Stimulated activated CD4-positive, alpha-beta T cell treated with anti-CD3 and anti-CD28 coated beads, Interleukin-1b, Interleukin-23, amount 100 ng/mL, for 48 hours (primary cell): Measurements from ENCODE around the gene ARPC2.
"Not testable (repeated sequence)": the region's sequence is repeated elsewhere in the genome, so short reads cannot be mapped to it uniquely, and the experiment has no call there.

Experiments used
- DNase-seq: peaks from one replicate; pipeline ENCODE4 v3.0.0-alpha.2; 2020

ARPC2 gene

GRCh38 chr2:218271865-218272530 lies 55.0 kb downstream of the ARPC2 start:
- no peak for DNase-seq

GRCh38 chr2:218272531-218273212 lies 55.7 kb downstream of the ARPC2 start:
- peak; percentile 77 for DNase-seq

GRCh38 chr2:218273214-218273907 lies 56.4 kb downstream of the ARPC2 start:
- DNase-seq: not testable (repeated sequence)

GRCh38 chr2:218273908-218274249 lies 56.9 kb downstream of the ARPC2 start:
- no peak for DNase-seq

- no peak for DNase-seq
Observed at GRCh38 chr2:218274586-218274985, 57.6 kb downstream of the ARPC2 start.

- DNase-seq: no peak
Observed at GRCh38 chr2:218275371-218276072, 58.5 kb downstream of the ARPC2 start.

- DNase-seq: no peak
Observed at GRCh38 chr2:218276986-218277755, 60.2 kb downstream of the ARPC2 start.

GRCh38 chr2:218277921-218278320 lies 60.9 kb downstream of the ARPC2 start:
- no peak for DNase-seq

GRCh38 chr2:218278531-218279360 lies 61.8 kb downstream of the ARPC2 start:
- no peak for DNase-seq

- no peak for DNase-seq
Observed at GRCh38 chr2:218280260-218280870, 63.4 kb downstream of the ARPC2 start.

GRCh38 chr2:218281449-218281848 lies 64.5 kb downstream of the ARPC2 start:
- no peak for DNase-seq

- no peak for DNase-seq
Observed at GRCh38 chr2:218282173-218282991, 65.4 kb downstream of the ARPC2 start.

- DNase-seq: peak; percentile 64
Observed at GRCh38 chr2:218284106-218284811, 67.3 kb downstream of the ARPC2 start.

- DNase-seq: no peak
Observed at GRCh38 chr2:218285604-218286003, 68.6 kb downstream of the ARPC2 start.

GRCh38 chr2:218286570-218287459 lies 69.8 kb downstream of the ARPC2 start:
- DNase-seq: peak; percentile 83

- no peak for DNase-seq
Observed at GRCh38 chr2:218289639-218290315, 72.8 kb downstream of the ARPC2 start.

GRCh38 chr2:218290316-218291261 lies 73.6 kb downstream of the ARPC2 start:
- DNase-seq: peak; percentile 38
